ENCODE measurements around the gene BCCIP.

The BCCIP gene

GRCh38 chr10:125865120-125865519 is 41.8 kb downstream of the BCCIP start:
- no peak for TF ChIP-seq EZH2phosphoT487 (IDR thresholded peaks at IDR 0.05; ENCODE audit: borderline replicate concordance, low read length)
- TF ChIP-seq CTCF (IDR thresholded peaks at IDR 0.05; ENCODE audit: low read depth, low read length, poor library complexity, severe bottlenecking): no peak
- Histone ChIP-seq H3K4me2 (ENCODE audit: low read length) (no peak overlapping the region), H3F3A (ENCODE audit: control insufficient read depth, insufficient read depth) (no peaks in the 10 kb centered on the region), H3K4me1 (ENCODE audit: control insufficient read depth, low read length) (no peaks in the 10 kb centered on the region), H3K4me3 (ENCODE audit: low read length) (no peak overlapping the region), H3K9me2 (replicated peaks; ENCODE audit: control insufficient read depth, low read length) (no peaks in the 10 kb centered on the region), H3K27ac (ENCODE audit: low read depth, low read length) (no peak overlapping the region), H4K20me1 (ENCODE audit: control insufficient read depth, insufficient read depth, low read depth, low read length) (no peaks in the 10 kb centered on the region), H3K9me3 (ENCODE audit: control insufficient read depth, insufficient read depth, low read length) (no peaks in the 10 kb centered on the region), H3K79me2 (ENCODE audit: control insufficient read depth, low read length) (no peaks in the 10 kb centered on the region), H3K27me3 (ENCODE audit: control insufficient read depth, low read length) (no peaks in the 10 kb centered on the region), H3K36me3 (ENCODE audit: control insufficient read depth, low read length) (no peaks in the 10 kb centered on the region)

GRCh38 chr10:125866421-125867029 is 43.2 kb downstream of the BCCIP start:
- Histone ChIP-seq H3K9me2 (replicated peaks; ENCODE audit: control insufficient read depth, low read length) (no peaks in the 10 kb centered on the region), H3K79me2 (ENCODE audit: control insufficient read depth, low read length) (no peaks in the 10 kb centered on the region), H3K4me2 (ENCODE audit: low read length) (no peak overlapping the region), H3F3A (ENCODE audit: control insufficient read depth, insufficient read depth) (no peaks in the 10 kb centered on the region), H4K20me1 (ENCODE audit: control insufficient read depth, insufficient read depth, low read depth, low read length) (no peaks in the 10 kb centered on the region), H3K27ac (ENCODE audit: low read depth, low read length) (no peak overlapping the region), H3K36me3 (ENCODE audit: control insufficient read depth, low read length) (no peaks in the 10 kb centered on the region), H3K27me3 (ENCODE audit: control insufficient read depth, low read length) (no peaks in the 10 kb centered on the region), H3K4me3 (ENCODE audit: low read length) (no peak overlapping the region), H3K4me1 (ENCODE audit: control insufficient read depth, low read length) (no peaks in the 10 kb centered on the region), H3K9me3 (ENCODE audit: control insufficient read depth, insufficient read depth, low read length) (no peaks in the 10 kb centered on the region)
- no peak for TF ChIP-seq CTCF (IDR thresholded peaks at IDR 0.05; ENCODE audit: low read depth, low read length, poor library complexity, severe bottlenecking)

DNA sequence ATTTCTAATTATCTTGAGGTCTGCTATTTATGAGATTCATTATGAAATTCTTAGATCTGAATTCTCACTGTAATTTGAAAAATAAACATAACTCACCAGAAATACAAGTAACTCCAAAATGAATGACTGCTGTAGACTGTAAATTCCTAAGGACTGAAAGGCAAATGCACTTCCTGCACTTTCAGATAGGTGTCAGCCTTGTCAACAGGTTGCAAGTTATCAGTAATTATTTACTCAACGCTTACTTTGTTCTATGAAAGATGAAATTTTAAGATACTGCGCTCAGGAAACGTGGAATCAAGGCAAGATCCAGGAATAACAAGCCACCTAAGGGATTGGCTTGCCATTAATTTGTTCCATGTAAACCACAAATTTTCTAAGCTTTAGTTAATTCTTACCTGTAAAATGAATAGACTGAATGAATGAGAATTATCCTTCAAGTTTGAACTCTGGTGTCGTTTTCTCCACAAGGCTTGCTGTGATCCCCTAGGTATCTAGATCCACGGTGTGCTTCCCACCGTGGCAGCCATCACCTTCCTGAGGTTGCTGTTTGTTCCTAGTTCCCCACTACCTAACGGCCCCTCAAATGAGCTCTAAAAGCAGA is 45.1 kb downstream of the BCCIP start:
- H3K4me3 ChIP-seq (ENCODE audit: low read length): no peak overlapping the region
- H3K4me2 ChIP-seq (ENCODE audit: low read length): no peak overlapping the region
- no peak overlapping the region for H3K27ac ChIP-seq (ENCODE audit: low read depth, low read length)
- H3K27me3 ChIP-seq (ENCODE audit: control insufficient read depth, low read length): no peaks in the 10 kb centered on the region
- TF ChIP-seq EZH2phosphoT487 (IDR thresholded peaks at IDR 0.05; ENCODE audit: borderline replicate concordance, low read length) (no peak), CTCF (IDR thresholded peaks at IDR 0.05; ENCODE audit: low read depth, low read length, poor library complexity, severe bottlenecking) (peak; percentile 89)
- no peaks in the 10 kb centered on the region for H3K79me2 ChIP-seq (ENCODE audit: control insufficient read depth, low read length)
- no peaks in the 10 kb centered on the region for H3F3A ChIP-seq (ENCODE audit: control insufficient read depth, insufficient read depth)
- H4K20me1 ChIP-seq (ENCODE audit: control insufficient read depth, insufficient read depth, low read depth, low read length): no peaks in the 10 kb centered on the region
- H3K9me3 ChIP-seq (ENCODE audit: control insufficient read depth, insufficient read depth, low read length): no peaks in the 10 kb centered on the region
- H3K36me3 ChIP-seq (ENCODE audit: control insufficient read depth, low read length): no peaks in the 10 kb centered on the region
- no peaks in the 10 kb centered on the region for H3K4me1 ChIP-seq (ENCODE audit: control insufficient read depth, low read length)
- no peaks in the 10 kb centered on the region for H3K9me2 ChIP-seq (replicated peaks; ENCODE audit: control insufficient read depth, low read length)

Measured in DOHH2 (cell line).